ENCODE results near the gene CLDN19.

Gene CLDN19

GRCh38 chr1:42773420-42773819 lies 33.4 kb upstream of the CLDN19 start:
- no peak overlapping the region for H3K4me3 ChIP-seq (ENCODE audit: low read depth, low read length)
- no peak for DNase-seq (ENCODE audit: low read depth)
- TF ChIP-seq CTCF (IDR thresholded peaks at IDR 0.05; ENCODE audit: low read depth, low read length) (no peak), MYC (IDR thresholded peaks at IDR 0.05; ENCODE audit: low read depth, low read length) (no peak), POLR2A (IDR thresholded peaks at IDR 0.05; ENCODE audit: extremely low read depth, insufficient read length) (no peak), MAX (IDR thresholded peaks at IDR 0.05; ENCODE audit: low read depth, low read length) (no peak)

DNA sequence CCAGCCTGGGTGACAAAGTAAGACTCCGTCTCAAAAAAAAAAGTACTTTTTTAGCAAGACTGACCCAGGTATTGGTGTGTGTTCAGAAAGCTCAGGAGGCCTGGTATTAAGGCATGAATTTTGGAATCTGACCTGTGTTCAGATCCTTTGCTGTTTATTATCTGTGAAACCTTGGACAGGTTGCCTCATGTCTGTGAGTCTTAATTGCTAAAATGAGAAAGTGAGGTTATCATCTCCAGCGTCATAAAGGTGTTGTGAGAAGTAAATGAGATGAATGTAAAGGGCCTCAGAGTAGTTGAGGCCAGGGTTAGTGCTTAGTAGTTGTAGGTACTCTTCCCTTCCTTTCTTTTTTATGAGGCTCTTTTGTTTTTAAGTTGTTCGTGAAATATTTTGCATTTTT lies 29.8 kb upstream of the CLDN19 start:
- H3K4me3 ChIP-seq (ENCODE audit: low read depth, low read length): no peak overlapping the region
- no peak for TF ChIP-seq MAX (IDR thresholded peaks at IDR 0.05; ENCODE audit: low read depth, low read length)
- TF ChIP-seq MYC (IDR thresholded peaks at IDR 0.05; ENCODE audit: low read depth, low read length): no peak
- no peak for TF ChIP-seq CTCF (IDR thresholded peaks at IDR 0.05; ENCODE audit: low read depth, low read length)
- TF ChIP-seq POLR2A (IDR thresholded peaks at IDR 0.05; ENCODE audit: extremely low read depth, insufficient read length): no peak
- DNase-seq (ENCODE audit: low read depth): no peak

DNA sequence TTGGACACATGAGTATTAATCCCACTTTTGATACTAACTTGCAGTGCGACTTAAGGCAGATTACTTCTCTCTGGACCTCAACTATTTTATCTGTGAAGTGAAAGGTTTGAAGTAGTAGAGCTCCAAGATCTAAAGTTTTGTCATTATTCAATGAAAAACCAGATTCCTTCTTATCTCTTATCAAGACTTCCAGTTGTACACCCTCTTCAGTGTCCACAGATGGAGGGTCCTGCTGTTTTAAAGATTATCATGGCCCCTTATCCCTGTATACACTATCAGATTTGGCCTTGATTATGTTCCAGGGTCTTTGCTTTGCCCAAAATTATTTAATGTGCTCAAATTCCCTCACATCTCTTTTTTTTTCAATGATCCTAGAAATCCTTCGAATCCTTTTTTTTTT lies 28.1 kb upstream of the CLDN19 start:
- H3K4me3 ChIP-seq (ENCODE audit: low read depth, low read length): peak overlapping the region; percentile 66
- DNase-seq (ENCODE audit: low read depth): no peak
- no peak for TF ChIP-seq MAX (IDR thresholded peaks at IDR 0.05; ENCODE audit: low read depth, low read length)
- TF ChIP-seq POLR2A (IDR thresholded peaks at IDR 0.05; ENCODE audit: extremely low read depth, insufficient read length): no peak
- TF ChIP-seq MYC (IDR thresholded peaks at IDR 0.05; ENCODE audit: low read depth, low read length): no peak
- TF ChIP-seq CTCF (IDR thresholded peaks at IDR 0.05; ENCODE audit: low read depth, low read length): no peak

GRCh38 chr1:42767510-42768000 lies 27.5 kb upstream of the CLDN19 start:
- TF ChIP-seq MYC (IDR thresholded peaks at IDR 0.05; ENCODE audit: low read depth, low read length): 0 out of 2 replicates have a peak, but pooled peaks have one; percentile 21
- TF ChIP-seq MAX (IDR thresholded peaks at IDR 0.05; ENCODE audit: low read depth, low read length): no peak
- H3K4me3 ChIP-seq (ENCODE audit: low read depth, low read length): peak overlapping the region; percentile 66
- DNase-seq (ENCODE audit: low read depth): no peak

DNA sequence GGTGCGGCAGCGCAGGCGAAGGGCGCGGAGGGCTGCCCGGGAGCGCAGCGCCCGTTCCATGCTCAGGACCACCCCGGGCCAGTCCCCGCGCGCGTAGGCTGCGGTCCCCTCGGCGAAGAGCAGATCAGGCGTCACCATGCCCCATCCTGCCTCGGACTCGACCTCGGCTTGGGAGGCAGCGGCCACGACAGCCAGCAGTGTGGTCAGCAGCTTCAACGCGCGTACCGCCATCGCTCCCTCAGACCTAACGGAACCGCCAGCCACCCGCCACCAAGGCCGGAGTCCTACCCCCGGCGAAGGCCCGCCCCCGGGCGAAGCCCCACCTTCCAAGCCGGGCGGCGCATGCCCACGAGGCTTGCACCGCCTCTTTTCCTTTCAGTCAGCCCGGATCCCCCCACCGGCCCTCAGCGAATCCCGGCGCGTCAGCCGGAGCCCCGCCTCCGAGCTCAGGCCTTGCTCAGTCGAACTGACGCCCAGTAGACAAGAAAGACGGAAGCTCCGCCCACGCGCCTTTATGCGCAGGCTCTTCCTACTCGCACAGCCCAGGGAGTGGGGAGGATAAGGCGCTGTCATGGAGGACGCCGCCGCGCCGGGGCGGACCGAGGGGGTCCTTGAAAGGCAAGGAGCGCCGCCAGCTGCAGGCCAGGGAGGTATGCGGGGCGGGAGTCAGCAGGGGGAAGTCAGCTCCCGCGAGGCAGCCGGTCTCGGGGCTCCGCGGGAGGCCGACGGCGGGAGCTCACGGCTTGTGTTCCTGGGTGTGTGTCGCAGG lies 26.9 kb upstream of the CLDN19 start, which contains the start of the genes C1orf50 and P3H1:
Gene C1orf50, plus strand, starts transcription at position 509 of the 769 bp plus-strand sequence. Its CDS starts 63 bp downstream, at position 572.
Gene P3H1, minus strand, starts transcription at position 288 of the 769 bp plus-strand sequence. Its CDS starts 57 bp downstream, at position 231.
- DNase-seq (ENCODE audit: low read depth): peak; percentile 99
- peak; percentile 66 for TF ChIP-seq MYC (IDR thresholded peaks at IDR 0.05; ENCODE audit: low read depth, low read length)
- TF ChIP-seq POLR2A (IDR thresholded peaks at IDR 0.05; ENCODE audit: extremely low read depth, insufficient read length): peak; percentile 89
- peak; percentile 69 for TF ChIP-seq MAX (IDR thresholded peaks at IDR 0.05; ENCODE audit: low read depth, low read length)
- TF ChIP-seq CTCF (IDR thresholded peaks at IDR 0.05; ENCODE audit: low read depth, low read length): no peak
- peak within 1 kb of the TSS; percentile 94 for H3K4me3 ChIP-seq (ENCODE audit: low read depth, low read length)

All from NB4 (cell line).